HG02763 (cell line): ENCODE data around the gene MMP21.

Experiments
- ATAC-seq: cut with Tn5 transposase; IDR thresholded peaks from one replicate; pipeline ENCODE4 v1.9.1; 2021; ENCODE audit warnings: mild to moderate bottlenecking, moderate library complexity; ENCODE audit not compliant: unreplicated experiment

Gene MMP21

DNA sequence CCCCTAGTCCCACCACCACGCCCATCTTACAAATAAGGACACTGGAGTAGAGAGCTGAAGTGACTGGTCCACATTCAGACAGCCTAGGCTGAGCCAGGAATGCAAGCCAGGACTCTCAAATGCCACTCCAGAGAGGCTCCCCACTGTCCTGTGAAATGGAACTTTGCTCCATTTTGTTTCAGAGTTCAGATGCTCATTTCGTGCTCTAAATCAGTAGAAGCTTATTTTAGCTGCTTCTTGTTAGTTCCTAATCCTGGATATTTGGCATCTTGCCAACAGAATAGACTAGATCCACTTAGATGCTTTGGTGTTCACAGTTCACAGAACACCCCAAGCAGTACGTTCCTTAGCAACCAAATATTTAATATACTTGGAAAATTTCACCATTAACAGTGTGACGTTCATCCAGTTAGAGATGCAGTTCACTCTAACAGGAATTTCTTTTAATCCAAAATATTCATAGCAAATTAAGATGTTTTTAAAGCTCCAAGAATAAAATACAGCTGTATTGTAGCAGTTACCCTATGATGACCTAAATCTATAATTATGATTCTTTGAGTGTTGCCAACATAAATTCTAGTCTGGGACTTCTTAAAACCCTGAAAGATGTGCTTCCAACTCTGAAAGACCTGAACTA lies 7.3 kb downstream of the MMP21 start:
- no peak for ATAC-seq

DNA sequence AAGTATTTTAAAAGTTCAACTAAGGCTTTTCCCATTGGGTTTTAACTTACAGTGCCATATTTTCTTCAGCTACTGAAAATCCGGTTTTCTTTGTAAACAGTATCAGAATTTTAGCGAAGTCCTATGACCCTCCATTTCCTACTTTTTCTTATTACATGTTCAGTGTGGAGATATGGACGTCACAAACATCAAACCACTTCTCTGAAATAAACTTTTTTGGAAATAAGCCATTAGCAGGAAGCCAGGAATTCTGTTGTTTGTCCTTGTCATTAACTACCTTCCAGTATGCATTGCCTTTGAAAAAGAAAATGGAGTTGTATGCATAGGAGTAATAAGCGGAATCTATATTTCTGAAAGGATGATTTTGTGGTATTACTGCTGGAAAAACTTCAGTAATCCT lies 9.1 kb downstream of the MMP21 start:
- ATAC-seq = no peak

- ATAC-seq = no peak
Observed at GRCh38 chr10:125765835-125766234, 9.8 kb downstream of the MMP21 start.

DNA sequence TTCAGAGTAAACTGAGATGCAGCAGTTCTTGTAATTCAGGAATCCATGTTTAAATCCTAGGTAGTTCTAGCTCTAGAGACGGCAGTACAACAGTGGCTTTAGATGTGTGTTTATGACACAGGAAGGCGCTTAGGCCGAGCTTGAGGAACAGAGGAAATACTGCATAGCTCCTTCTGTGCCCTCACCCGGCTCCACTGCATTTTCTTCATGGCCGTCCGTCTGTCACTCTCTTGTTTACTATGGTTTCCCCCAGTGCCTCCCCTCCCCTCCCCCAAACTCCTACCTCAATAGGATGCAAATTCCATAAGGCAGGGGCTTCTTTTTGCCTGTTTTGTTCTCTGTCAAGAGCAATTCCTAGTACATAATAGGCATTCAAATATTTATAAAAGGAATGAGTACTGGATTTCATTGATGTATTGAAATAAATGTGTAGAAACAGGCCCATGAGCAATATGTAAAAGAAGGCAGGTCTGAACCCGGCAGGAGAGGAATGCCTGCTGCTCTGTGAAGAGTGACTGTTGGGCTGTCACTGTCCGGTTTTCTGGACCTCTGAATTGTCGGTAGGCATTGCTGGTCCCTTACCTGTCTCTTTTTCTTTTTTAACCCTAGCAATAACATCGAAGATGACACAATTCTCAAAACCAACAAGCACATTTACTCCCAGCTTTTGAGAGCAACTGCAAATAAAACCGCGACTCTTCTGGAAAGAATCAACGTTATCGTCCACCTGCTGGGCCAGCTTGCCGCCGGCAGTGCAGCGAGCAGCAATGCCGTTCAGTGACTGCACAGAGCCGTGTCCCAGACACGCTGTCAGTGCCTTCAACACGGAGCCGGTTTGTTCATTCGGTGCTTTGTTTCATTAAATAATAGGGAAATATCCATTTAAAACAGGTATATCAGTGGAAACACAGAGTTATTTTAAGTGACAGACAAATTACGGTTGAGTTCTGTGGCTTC lies 12.7 kb downstream of the MMP21 start:
- ATAC-seq = no peak

- ATAC-seq = no peak
Observed at GRCh38 chr10:125761961-125762360, 13.7 kb downstream of the MMP21 start.

DNA sequence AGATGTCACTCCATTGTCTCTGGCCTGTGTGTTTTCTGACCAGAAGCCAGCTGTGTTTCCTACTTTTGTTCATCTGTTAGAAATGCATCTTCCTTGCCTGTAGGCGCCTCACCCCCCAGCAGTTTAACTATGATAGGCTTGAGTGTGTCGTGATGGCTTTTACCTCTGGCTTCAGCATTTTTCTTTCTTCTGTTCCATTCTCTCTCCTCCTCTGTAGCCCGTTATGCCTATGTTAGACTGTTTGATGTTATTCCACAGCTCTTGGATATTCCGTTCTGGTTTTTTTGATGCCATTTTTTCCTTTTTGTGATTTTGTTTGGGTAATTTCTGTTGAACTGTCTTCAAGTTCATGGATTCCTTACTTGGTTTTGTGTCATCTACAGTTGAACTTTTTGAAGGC lies 17.9 kb downstream of the MMP21 start:
- no peak for ATAC-seq

GRCh38 chr10:125756853-125757487 lies 18.7 kb downstream of the MMP21 start:
- no peak for ATAC-seq

- ATAC-seq = no peak
Observed at GRCh38 chr10:125756196-125756595, 19.4 kb downstream of the MMP21 start.

GRCh38 chr10:125747417-125747816 lies 28.2 kb downstream of the MMP21 start:
- ATAC-seq = no peak

- ATAC-seq = no peak
Observed at GRCh38 chr10:125744909-125745308, 30.7 kb downstream of the MMP21 start.

DNA sequence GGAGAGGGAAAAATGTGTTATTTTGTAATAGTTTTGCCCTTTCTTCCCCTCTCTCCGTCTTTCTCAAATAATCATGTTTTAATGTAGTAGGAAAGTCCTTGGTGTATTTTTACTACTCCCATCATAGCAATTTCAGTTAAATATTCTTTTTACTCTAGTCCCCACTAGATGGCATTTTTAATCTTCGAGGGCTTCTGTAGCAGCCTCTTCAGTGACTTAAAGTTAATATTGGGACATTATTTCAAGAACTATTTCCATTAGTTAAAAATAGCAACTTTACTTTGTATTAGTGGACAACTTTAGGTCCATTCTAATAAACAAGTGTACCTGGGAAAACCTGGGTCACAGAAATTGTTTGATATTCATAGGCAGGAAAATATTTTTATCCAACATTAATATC lies 33.2 kb downstream of the MMP21 start:
- ATAC-seq = no peak

DNA sequence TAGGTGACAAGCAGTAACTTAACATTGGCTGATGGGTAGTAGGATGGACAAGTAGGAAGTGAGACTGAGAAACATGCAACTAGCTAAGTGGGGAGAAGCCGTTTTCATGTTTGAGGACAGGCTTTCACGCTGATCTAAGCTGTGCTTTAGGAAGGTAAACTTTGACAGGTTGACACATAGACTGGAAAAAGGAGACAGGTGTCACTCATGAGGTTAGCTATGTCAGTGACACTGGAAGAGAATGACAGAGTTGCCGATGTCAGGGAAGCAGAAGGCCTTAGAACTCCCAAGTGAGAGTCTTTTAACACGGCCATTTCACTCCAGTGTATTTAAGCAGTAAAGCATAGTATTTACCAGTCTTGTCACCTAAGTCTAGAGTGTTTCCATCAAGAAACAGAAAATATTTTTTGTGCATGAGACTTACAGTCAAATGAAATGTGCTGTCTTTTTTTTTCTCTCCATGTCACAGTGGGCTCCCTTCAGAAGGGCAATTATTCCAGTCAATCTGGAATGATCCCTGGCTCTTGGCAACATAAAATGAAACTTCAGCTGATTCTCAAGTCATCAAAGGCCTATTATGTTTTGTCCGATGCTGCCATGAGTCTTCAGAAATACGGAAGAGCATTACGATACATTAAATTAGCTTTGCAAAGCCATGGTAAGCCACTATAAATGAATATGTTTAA lies 35.5 kb downstream of the MMP21 start:
- no peak for ATAC-seq

DNA sequence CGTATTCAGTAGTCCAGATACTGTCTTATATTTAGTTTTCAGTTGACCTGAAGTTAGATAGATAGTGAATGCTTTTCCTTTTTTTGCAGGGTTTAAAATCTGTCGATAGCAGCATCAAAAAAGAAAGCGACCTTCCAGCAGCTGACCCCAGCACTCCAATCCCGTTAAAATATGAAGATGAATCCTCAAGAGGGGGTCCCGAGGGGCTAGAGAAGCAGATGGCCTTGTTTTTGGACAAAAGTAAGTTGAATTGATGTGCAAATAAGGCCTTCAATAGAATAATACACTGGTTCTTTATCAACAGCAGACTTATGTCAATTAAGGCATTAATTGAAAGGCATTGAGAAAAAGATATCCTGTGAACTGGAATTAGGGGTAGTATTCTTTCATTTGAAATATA lies 37.4 kb downstream of the MMP21 start:
- no peak for ATAC-seq

- ATAC-seq = no peak
Observed at GRCh38 chr10:125734823-125735222, 40.8 kb downstream of the MMP21 start.

DNA sequence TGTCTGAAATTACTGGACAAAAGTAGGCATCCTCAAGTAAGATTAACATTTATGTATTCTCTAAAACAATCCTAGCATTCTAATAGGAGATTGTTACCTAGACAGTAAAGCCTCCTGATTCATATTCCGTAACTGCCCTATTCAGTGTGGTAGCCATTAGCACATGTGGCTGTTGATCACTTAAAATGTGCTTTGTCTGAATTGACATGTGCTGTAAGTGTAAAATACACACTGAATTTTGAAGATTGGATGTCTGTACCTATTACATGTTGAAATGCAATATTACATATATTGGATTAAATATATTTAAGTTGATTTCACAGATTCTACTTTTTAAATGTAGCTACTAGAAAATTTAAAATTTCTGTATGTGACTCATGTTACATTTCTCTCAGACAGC lies 41.5 kb downstream of the MMP21 start:
- ATAC-seq = no peak

DNA sequence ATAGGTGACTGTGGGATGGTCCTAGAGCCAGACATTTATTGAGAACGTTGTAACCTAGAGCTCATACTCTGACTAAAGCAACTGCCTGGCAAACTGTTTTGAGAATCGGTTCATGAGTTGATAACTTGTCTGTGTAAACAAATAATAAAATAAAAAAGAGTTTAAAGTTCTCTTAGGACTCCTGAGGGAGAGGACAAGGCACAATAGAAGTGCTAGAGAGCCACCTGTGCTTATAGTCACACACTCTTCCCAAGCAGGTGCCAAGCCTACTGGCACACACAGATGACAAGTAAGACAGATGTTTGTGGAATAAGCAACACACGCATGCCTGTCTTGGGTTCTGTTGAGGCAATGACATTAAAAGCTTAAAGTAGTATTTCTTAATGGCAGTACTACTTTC lies 48.2 kb downstream of the MMP21 start:
- no peak for ATAC-seq

DNA sequence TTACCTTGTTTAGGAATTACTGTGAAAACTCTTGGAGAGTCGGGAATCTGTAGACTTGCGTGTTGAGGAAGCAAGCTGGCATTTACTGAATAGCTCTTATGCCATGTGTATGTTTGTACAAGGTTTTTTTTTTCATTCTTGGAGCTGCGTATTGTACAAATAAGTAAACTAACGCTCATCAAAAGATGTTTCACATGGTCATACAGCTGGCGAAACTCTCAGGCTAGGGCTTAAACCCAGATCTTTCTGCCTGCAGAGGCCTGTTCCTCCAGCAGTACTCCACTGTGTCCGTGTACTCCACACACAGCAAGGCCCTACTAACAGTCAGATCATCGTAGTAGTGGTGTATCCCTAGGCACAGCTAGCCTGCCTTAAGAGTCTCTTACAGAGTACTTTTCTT lies 48.7 kb downstream of the MMP21 start:
- no peak for ATAC-seq

DNA sequence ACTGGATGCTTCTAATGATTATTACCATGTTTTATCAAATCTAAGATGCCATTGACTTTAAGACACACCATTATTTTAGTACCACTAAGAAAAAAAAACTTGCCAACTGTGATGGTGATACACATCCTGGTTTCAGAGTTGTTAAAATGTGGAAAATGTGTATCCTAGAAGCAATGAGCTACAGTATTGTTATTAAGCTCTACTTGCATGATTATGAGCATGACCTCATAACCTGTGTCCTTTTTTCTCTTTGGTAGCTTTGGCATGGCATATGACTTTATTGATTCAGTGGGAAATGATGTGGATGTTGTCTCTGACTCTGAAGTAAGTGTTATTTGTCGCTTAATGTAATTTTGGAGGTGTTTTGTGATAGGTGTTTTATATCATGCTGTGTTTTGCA lies 52.8 kb downstream of the MMP21 start:
- no peak for ATAC-seq

GRCh38 chr10:125721035-125721434 lies 54.6 kb downstream of the MMP21 start:
- peak; percentile 47 for ATAC-seq

- ATAC-seq = no peak
Observed at GRCh38 chr10:125720002-125720382, 55.6 kb downstream of the MMP21 start.
